Caco-2 (cell line): ENCODE results near the gene CCM2. TPM values are rescaled to one million over a fixed set of nuclear protein-coding genes. Genes with fewer than 3 reads are reported as not detected.

Experiments
- BruUV-seq: library from RNA; stranded (reverse); fragments of 400-500 nt; replicated peaks from 2 replicates; lab custom pipeline; 2021; lab: Mats Ljungman, UMichigan
- CTCF ChIA-PET: fragments of 300-600 bp; sonication (Branson Sonifier 250); formaldehyde crosslinking; loops from one replicate; lab custom pipeline; 2022; ENCODE audit warnings: antibody characterized with exemption; lab: Charles Lee
- POLR2A ChIA-PET: fragments of 300-600 bp; sonication (Branson Sonifier 250); formaldehyde crosslinking; loops from one replicate; lab custom pipeline; 2022; ENCODE audit warnings: antibody characterized with exemption; lab: Charles Lee
- DNase-seq, 2 experiments: peaks; one replicate each; pipeline versions ENCODE4 v3.0.0 to v3.0.0-alpha.2; 2020 to 2022
- H3K27me3 ChIP-seq: replicated peaks from 2 replicates; pipeline ENCODE4 v1.6.0; 2011; ENCODE audit warnings: low read length; ENCODE audit not compliant: control insufficient read depth, insufficient read depth
- H3K36me3 ChIP-seq: 2 replicates; pipeline ENCODE4 v1.5.1; 2011; ENCODE audit warnings: low read length; ENCODE audit not compliant: control insufficient read depth, insufficient read depth
- H3K4me1 ChIP-seq: fragments of 250-450 bp; sonication (Bioruptor Pico); 2 replicates; pipeline ENCODE4 v1.5.1; 2020; ENCODE audit warnings: mild to moderate bottlenecking
- H3K4me3 ChIP-seq: 2 replicates; pipeline ENCODE4 v1.5.1; 2011; ENCODE audit warnings: low read depth, mild to moderate bottlenecking, control low read depth, low read length
- H3K9me3 ChIP-seq: fragments of 250-450 bp; sonication (Bioruptor Pico); 2 replicates; pipeline ENCODE4 v1.5.1; 2020; ENCODE audit warnings: mild to moderate bottlenecking, moderate library complexity
- H3K27ac Mint-ChIP-seq: one replicate; pipeline ENCODE4 v1.8.0; 2022; ENCODE audit warnings: mixed read lengths; ENCODE audit not compliant: unreplicated experiment
- H3K27me3 Mint-ChIP-seq: one replicate; pipeline ENCODE4 v1.8.0; 2022; ENCODE audit warnings: mixed read lengths; ENCODE audit not compliant: insufficient read depth, unreplicated experiment
- H3K36me3 Mint-ChIP-seq: one replicate; pipeline ENCODE4 v1.8.0; 2022; ENCODE audit warnings: mild to moderate bottlenecking, mixed read lengths; ENCODE audit not compliant: insufficient read depth, unreplicated experiment
- H3K4me1 Mint-ChIP-seq: one replicate; pipeline ENCODE4 v1.8.0; 2022; ENCODE audit warnings: low read depth, mixed read lengths; ENCODE audit not compliant: unreplicated experiment
- H3K4me3 Mint-ChIP-seq: one replicate; pipeline ENCODE4 v1.8.0; 2022; ENCODE audit warnings: mild to moderate bottlenecking, moderate library complexity, mixed read lengths; ENCODE audit not compliant: unreplicated experiment
- H3K9me3 Mint-ChIP-seq: one replicate; pipeline ENCODE4 v1.8.0; 2022; ENCODE audit warnings: mixed read lengths; ENCODE audit not compliant: unreplicated experiment
- intact Hi-C: fragments of 100-400 bp; cut with micrococcal nuclease; formaldehyde crosslinking; loops from one replicate; pipeline ENCODE4 v1.10.0; 2022; ENCODE audit not compliant: unreplicated experiment
- total RNA-seq: library from RNA; stranded (reverse); gene quantifications from 2 replicates; pipeline ENCODE4 v1.2.3, GENCODE V29; 2022
- TF ChIP-seq, protein P1 (sequence below), 2 experiments: fragments of 200-600 bp in 1 of 2; IDR thresholded peaks; 1 replicate in 1 of 2; 2 replicates in 1 of 2; pipeline versions ENCODE4 v1.5.1 to v1.8.0; 2011 to 2022; ENCODE audit warnings: antibody characterized with exemption in 1 of 2, control low read depth in 1 of 2, inconsistent platforms in 1 of 2, low read depth in 1 of 2, low read length in 1 of 2, mild to moderate bottlenecking in 1 of 2, moderate library complexity in 1 of 2; ENCODE audit not compliant: insufficient read depth in 1 of 2, severe bottlenecking in 1 of 2, unreplicated experiment in 1 of 2

The CCM2 gene
- total RNA-seq, 1 experiment from 2014 or later, result 28.2 TPM

DNA sequence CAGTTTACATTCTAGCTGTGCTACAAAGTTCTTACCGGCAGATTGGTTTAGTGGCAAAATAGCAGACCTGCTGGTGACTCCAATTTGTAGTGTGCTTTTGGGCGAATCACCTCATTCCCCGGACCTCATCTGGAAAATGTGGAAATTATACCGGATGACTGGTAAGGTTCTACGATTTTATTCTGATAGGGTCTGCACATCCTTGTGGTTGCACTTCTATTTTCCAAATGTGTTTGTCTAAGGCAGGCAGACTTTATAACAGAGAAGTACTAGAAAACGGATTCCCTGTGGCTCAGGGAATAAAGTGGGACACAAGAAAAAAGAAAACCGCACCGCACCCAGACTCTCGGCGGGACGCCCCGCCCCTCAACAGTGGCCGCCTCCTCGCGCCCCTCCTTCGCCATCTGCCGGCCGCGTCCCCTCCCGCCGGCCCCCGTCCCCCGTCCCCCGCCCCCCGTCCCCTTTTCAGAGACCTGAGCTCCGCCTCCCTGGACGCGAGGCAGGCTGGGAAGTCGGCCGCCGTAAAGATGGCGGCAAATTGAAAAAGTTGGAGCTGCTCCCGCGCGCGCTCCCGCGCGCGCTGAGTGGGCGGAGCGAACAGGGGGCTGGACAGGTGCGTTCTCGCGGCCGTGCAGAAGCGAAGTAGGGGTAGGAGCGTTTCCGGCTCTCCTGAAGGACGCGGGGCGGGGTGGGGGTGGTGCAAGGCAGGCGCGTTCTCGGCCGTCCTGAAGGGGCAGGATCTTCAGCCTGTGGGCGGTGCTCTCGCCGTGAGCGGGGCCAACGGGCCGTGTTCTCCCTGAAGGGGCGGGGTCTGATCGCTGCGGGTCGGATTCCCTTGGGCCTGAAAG lies 532 bp upstream of the CCM2 start:
- CTCF ChIA-PET, result interaction anchor here (0.6 to 1.8 kb wide), 21 partner anchors 13 to 1750 kb away, joined by 3 to 29 read pairs (median 5); partner anchors contain the start of genes PURB and TBRG4
- TF ChIP-seq, protein P1, sequence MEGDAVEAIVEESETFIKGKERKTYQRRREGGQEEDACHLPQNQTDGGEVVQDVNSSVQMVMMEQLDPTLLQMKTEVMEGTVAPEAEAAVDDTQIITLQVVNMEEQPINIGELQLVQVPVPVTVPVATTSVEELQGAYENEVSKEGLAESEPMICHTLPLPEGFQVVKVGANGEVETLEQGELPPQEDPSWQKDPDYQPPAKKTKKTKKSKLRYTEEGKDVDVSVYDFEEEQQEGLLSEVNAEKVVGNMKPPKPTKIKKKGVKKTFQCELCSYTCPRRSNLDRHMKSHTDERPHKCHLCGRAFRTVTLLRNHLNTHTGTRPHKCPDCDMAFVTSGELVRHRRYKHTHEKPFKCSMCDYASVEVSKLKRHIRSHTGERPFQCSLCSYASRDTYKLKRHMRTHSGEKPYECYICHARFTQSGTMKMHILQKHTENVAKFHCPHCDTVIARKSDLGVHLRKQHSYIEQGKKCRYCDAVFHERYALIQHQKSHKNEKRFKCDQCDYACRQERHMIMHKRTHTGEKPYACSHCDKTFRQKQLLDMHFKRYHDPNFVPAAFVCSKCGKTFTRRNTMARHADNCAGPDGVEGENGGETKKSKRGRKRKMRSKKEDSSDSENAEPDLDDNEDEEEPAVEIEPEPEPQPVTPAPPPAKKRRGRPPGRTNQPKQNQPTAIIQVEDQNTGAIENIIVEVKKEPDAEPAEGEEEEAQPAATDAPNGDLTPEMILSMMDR (IDR thresholded peaks at IDR 0.05; ENCODE audit: insufficient read depth in 1 of 2, low read depth in 1 of 2, low read length in 1 of 2, severe bottlenecking in 1 of 2, unreplicated experiment in 1 of 2), result peak in 1 of 2 experiments; percentile 16
- Mint-ChIP-seq H3K4me3 (peak overlapping the region; percentile 79), H3K27ac (peak overlapping the region; percentile 95), H3K27me3 (no peaks in the 10 kb centered on the region), H3K36me3 (peaks cover 12% of the 10 kb centered on the region), H3K4me1 (peaks cover 16% of the 10 kb centered on the region), H3K9me3 (no peaks in the 10 kb centered on the region)
- TSS peak; percentile 83 for BruUV-seq
- peak; percentile 100 for DNase-seq
- intact Hi-C loops, result loop anchor here (1.0 to 2.0 kb wide), 2 partner anchors 13 to 111 kb away; partner anchors contain the start of gene TBRG4
- POLR2A ChIA-PET, result interaction anchor here (0.6 to 4.1 kb wide), 22 partner anchors 13 to 1295 kb away, joined by 3 to 73 read pairs (median 6); partner anchors contain the start of genes DDX56, H2AZ2, OGDH and PURB
- no peaks in the 10 kb centered on the region for H3K27me3 ChIP-seq
- peak overlapping the region; percentile 73 for H3K4me3 ChIP-seq
- peaks cover 15% of the 10 kb centered on the region for H3K4me1 ChIP-seq
- H3K9me3 ChIP-seq, result no peaks in the 10 kb centered on the region
- H3K36me3 ChIP-seq, result no peaks in the 10 kb centered on the region

DNA sequence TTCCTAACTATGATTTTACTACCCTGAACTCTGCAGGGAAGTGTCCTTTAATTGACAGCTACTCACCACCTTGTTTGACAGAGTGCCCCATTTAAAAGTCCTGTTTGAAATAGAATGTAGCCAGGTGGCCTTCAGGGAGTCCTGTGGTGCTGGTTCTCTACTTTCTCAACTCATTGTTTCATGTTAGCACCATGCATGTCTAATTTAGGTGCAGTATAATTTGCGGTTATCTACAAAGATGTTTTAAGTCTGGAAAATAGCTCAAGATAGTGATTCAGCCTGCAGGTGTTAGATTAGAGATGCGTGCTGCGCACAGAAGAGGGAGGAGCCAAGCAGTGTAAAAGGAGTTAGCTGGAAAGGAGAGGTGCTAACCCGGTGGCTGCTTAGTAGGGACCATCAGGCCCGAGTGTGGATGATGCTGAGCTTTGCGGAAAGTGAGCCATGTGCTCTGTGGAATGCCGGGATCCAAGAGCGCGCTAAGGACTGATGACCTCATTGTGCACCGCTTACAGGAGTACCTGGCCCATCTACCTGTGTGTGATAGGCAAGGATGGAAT lies 1.2 kb downstream of the CCM2 start:
- H3K27me3 Mint-ChIP-seq, result no peaks in the 10 kb centered on the region
- Histone ChIP-seq H3K9me3 (no peaks in the 10 kb centered on the region), H3K27me3 (no peaks in the 10 kb centered on the region), H3K36me3 (no peaks in the 10 kb centered on the region), H3K4me1 (peaks cover 15% of the 10 kb centered on the region), H3K4me3 (peak overlapping the region; percentile 78)
- CTCF ChIA-PET, result interaction anchor here (0.7 to 1.8 kb wide), 5 partner anchors 18 to 135 kb away, joined by 4 to 29 read pairs (median 5); partner anchors contain the start of gene TBRG4
- peak overlapping the region; percentile 79 for H3K4me3 Mint-ChIP-seq
- BruUV-seq, result no TSS peak
- intact Hi-C loops, result loop anchor here (2.0 kb wide), 1 partner anchor 110 kb away; the partner anchor contains the start of gene TBRG4
- DNase-seq, result peak; percentile 52 to 62
- TF ChIP-seq, protein P1 (IDR thresholded peaks at IDR 0.05; ENCODE audit: insufficient read depth in 1 of 2, low read depth in 1 of 2, low read length in 1 of 2, severe bottlenecking in 1 of 2, unreplicated experiment in 1 of 2), result no peak
- H3K36me3 Mint-ChIP-seq, result peaks cover 16% of the 10 kb centered on the region
- H3K9me3 Mint-ChIP-seq, result no peaks in the 10 kb centered on the region
- H3K4me1 Mint-ChIP-seq, result peaks cover 16% of the 10 kb centered on the region
- POLR2A ChIA-PET, result interaction anchor here (0.7 to 4.1 kb wide), 3 partner anchors 15 to 111 kb away, joined by 3 to 73 read pairs (median 7); partner anchors contain the start of gene TBRG4
- H3K27ac Mint-ChIP-seq, result peak overlapping the region; percentile 95

DNA sequence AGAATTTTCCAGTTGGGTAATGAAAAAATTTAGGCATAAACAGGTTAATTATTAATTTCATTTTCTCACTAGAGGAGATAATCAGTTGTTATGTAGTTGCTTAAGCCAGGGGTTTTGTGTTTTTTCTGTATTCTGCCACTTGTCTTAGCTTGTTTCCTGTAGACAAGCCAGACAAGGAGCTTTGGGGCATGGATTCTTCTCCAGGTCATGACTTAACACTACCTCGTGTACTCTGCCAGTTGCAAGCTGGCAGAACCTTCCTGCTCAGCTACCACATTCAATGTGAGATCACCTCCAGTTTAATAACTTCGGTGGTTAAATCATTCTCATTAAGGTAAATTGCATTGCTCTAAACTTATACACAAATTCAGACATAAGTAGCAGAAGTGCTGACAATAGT lies 1.8 kb downstream of the CCM2 start:
- no peak overlapping the region for H3K4me3 ChIP-seq
- Mint-ChIP-seq H3K4me3 (peak overlapping the region; percentile 79), H3K36me3 (peaks cover 16% of the 10 kb centered on the region), H3K4me1 (peaks cover 16% of the 10 kb centered on the region), H3K27ac (no peak overlapping the region), H3K27me3 (no peaks in the 10 kb centered on the region), H3K9me3 (no peaks in the 10 kb centered on the region)
- DNase-seq, result no peak
- no peaks in the 10 kb centered on the region for H3K9me3 ChIP-seq
- TF ChIP-seq, protein P1 (IDR thresholded peaks at IDR 0.05; ENCODE audit: insufficient read depth in 1 of 2, low read depth in 1 of 2, low read length in 1 of 2, severe bottlenecking in 1 of 2, unreplicated experiment in 1 of 2), result no peak
- H3K27me3 ChIP-seq, result no peaks in the 10 kb centered on the region
- POLR2A ChIA-PET, result interaction anchor here (0.6 to 4.1 kb wide), 3 partner anchors 16 to 621 kb away, joined by 3 to 73 read pairs (median 3); partner anchors contain the start of gene TBRG4
- no peaks in the 10 kb centered on the region for H3K36me3 ChIP-seq
- CTCF ChIA-PET, result interaction anchor here (1.2 to 1.3 kb wide), 2 partner anchors 19 to 110 kb away, joined by 4 to 5 read pairs; partner anchors contain the start of gene TBRG4
- H3K4me1 ChIP-seq, result peaks cover 15% of the 10 kb centered on the region
- intact Hi-C loops, result loop anchor here (1.0 to 2.0 kb wide), 2 partner anchors 13 to 109 kb away; partner anchors contain the start of gene TBRG4
- BruUV-seq, result no TSS peak
